Vagina (tissue), 2 donors: ENCODE measurements around the gene TRIO. TPM values are rescaled to one million over a fixed set of nuclear protein-coding genes. Genes with fewer than 3 reads are reported as not detected.

Source experiments
- DNase-seq, 2 donors: peaks; one replicate each; pipeline ENCODE4 v3.0.0-alpha.2; 2017; ENCODE audit errors: extremely low spot score in 2 of 2
- H3K27ac ChIP-seq: fragments of 200-600 bp; sonication (generic); one replicate; pipeline ENCODE4 v1.5.1; 2019
- H3K27me3 ChIP-seq: fragments of 200-600 bp; sonication (generic); one replicate; pipeline ENCODE4 v1.5.1; 2019
- H3K36me3 ChIP-seq, 2 donors: fragments of 200-600 bp; sonication (generic); one replicate each; pipeline ENCODE4 v1.5.1; 2017 to 2019
- H3K4me1 ChIP-seq: fragments of 200-600 bp; sonication (generic); one replicate; pipeline ENCODE4 v1.5.1; 2019
- H3K4me3 ChIP-seq, 2 donors: fragments of 200-600 bp; sonication (generic); 1 replicate in 1 of 2; 2 replicates in 1 of 2; pipeline ENCODE4 v1.5.1; 2016 to 2019
- H3K9me3 ChIP-seq: fragments of 200-600 bp; sonication (generic); one replicate; pipeline ENCODE4 v1.5.1; 2019
- POLR2A ChIP-seq, 2 donors: fragments of 450-650 bp; IDR thresholded peaks; one replicate each; pipeline ENCODE4 v1.6.1; 2017; ENCODE audit warnings: antibody characterized with exemption in 2 of 2, mild to moderate bottlenecking in 2 of 2, moderate library complexity in 2 of 2
- POLR2AphosphoS5 ChIP-seq, 2 donors: sonication (generic); formaldehyde crosslinking; IDR thresholded peaks; one replicate each; pipeline ENCODE4 v1.9.0; 2017; ENCODE audit warnings: antibody characterized with exemption in 2 of 2, mild to moderate bottlenecking in 2 of 2, low read depth in 1 of 2; ENCODE audit not compliant: insufficient read depth in 1 of 2
- intact Hi-C: fragments of 100-400 bp; cut with DNase I; formaldehyde crosslinking; loops from one replicate; pipeline ENCODE4 v1.15.1; 2023
- total RNA-seq: library from RNA; depleted of rRNA; stranded (reverse); fragments of >200 nt; gene quantifications from one replicate; pipeline ENCODE4 v1.2.3, GENCODE V29; 2016
- TF ChIP-seq, protein P1 (sequence below), 3 experiments: fragments of 450-650 bp in 2 of 3; fragments of 200-600 bp in 1 of 3; sonication (generic) in 1 of 3; IDR thresholded peaks; one replicate each; pipeline ENCODE4 v1.5.1; 2017 to 2019; ENCODE audit warnings: antibody characterized with exemption in 3 of 3, mild to moderate bottlenecking in 2 of 3, moderate library complexity in 2 of 3

The TRIO gene
- total RNA-seq, 1 donor from 2014 or later, result 142 TPM

- intact Hi-C loops, result no loop called here
- peaks cover 0 to 8% of the 10 kb centered on the region in 2 donors for H3K36me3 ChIP-seq
- H3K4me3 ChIP-seq, result no peak overlapping the region
- no peak overlapping the region for H3K27ac ChIP-seq
- no peaks in the 10 kb centered on the region for H3K27me3 ChIP-seq
- no peak for DNase-seq
- TF ChIP-seq POLR2AphosphoS5 (IDR thresholded peaks at IDR 0.05; ENCODE audit: insufficient read depth in 1 of 2, low read depth in 1 of 2) (no peak), POLR2A (IDR thresholded peaks at IDR 0.05) (no peak)
- TF ChIP-seq, protein P1, sequence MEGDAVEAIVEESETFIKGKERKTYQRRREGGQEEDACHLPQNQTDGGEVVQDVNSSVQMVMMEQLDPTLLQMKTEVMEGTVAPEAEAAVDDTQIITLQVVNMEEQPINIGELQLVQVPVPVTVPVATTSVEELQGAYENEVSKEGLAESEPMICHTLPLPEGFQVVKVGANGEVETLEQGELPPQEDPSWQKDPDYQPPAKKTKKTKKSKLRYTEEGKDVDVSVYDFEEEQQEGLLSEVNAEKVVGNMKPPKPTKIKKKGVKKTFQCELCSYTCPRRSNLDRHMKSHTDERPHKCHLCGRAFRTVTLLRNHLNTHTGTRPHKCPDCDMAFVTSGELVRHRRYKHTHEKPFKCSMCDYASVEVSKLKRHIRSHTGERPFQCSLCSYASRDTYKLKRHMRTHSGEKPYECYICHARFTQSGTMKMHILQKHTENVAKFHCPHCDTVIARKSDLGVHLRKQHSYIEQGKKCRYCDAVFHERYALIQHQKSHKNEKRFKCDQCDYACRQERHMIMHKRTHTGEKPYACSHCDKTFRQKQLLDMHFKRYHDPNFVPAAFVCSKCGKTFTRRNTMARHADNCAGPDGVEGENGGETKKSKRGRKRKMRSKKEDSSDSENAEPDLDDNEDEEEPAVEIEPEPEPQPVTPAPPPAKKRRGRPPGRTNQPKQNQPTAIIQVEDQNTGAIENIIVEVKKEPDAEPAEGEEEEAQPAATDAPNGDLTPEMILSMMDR (IDR thresholded peaks at IDR 0.05), result no peak
- no peaks in the 10 kb centered on the region for H3K9me3 ChIP-seq
- no peaks in the 10 kb centered on the region for H3K4me1 ChIP-seq
Measured at GRCh38 chr5:14426521-14426920, 283.4 kb downstream of the TRIO start.

DNA sequence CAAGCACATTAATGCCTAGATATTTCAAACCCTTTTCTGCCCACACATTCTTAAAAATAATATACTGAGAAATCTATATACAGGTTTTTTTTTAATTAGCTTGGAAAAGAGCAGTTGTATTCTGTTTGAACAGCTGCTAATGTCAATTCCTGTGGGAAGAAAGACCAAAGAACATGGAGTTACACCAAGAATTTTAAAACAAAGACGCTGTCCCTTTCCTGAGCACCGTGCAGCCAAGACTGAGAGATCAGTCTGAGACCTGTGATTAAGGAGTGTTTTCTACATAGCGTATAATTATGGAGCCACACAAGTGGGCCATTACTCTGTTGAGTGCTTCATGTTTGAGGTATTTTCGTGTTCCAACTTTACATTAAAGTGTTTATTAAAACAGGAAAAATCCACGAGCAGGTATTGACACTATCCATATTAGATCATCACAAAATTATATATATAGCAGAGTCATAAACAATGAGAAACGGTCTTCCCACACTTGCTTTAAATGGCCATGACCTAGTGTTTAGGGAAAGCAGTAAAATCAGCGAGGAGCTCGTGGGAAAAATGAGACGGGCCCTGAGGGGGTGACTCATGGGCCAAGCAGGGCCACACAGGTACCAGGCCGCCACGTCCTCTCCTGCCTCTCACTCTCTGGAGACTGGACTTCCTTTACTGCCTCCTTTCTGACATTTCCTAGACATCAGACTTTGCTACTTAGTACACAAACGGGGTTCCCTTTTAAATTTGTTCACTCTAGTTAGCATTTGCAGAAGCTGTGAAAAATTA lies 285.4 kb downstream of the TRIO start:
- Histone ChIP-seq H3K27me3 (no peaks in the 10 kb centered on the region), H3K4me1 (no peaks in the 10 kb centered on the region), H3K4me3 (no peak overlapping the region), H3K9me3 (no peaks in the 10 kb centered on the region), H3K27ac (no peak overlapping the region), H3K36me3 (peaks cover 0 to 8% of the 10 kb centered on the region in 2 donors)
- intact Hi-C loops, result no loop called here
- TF ChIP-seq, protein P1 (IDR thresholded peaks at IDR 0.05), result no peak
- TF ChIP-seq POLR2AphosphoS5 (IDR thresholded peaks at IDR 0.05; ENCODE audit: insufficient read depth in 1 of 2, low read depth in 1 of 2), result no peak
- TF ChIP-seq POLR2A (IDR thresholded peaks at IDR 0.05), result no peak
- no peak for DNase-seq

DNA sequence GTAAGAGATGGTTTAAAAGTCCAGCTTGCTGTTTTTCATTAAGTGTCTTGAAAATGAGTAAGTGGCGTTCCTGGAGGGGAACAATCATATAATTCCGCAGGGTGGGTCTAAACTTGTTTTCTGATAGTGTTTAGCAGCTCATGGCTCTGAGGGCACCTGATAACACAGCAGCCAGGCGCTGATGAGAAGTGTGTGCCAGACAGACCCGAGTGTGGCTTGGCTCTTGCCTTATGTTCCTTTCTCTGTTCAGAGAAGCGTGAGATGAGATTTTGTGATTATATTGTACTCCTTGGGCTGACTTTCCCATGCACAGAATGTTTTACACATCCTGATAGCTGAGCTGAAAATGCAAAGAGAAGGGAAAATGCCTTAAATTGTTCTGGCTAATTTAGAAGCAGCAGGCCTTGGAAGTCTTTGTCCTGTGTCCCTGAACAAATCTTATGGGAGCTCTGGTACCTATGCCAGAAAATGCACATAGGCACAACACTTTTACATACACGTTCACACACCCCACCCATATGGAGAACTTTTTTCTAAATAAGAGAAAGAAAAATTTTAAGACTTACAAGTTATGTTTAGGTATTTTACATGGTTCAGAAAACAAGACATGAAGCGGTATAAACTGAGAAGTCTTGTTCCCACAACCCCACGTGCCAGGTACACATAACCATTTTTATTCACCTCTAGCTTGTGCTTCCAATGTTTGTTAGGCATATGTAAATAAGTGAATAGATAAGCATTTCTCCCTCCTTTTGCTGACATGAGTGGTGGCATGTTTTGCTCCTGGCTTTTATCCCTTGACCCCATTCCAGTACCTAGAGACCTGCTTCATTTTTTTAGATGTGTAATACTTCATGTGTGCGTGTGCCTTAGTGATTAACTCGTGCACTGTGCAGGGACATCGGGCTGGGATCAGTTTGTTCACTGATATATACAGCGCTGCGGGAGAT lies 286.2 kb downstream of the TRIO start:
- intact Hi-C loops, result no loop called here
- peaks cover 0 to 8% of the 10 kb centered on the region in 2 donors for H3K36me3 ChIP-seq
- TF ChIP-seq POLR2AphosphoS5 (IDR thresholded peaks at IDR 0.05; ENCODE audit: insufficient read depth in 1 of 2, low read depth in 1 of 2) (no peak), POLR2A (IDR thresholded peaks at IDR 0.05) (no peak)
- TF ChIP-seq, protein P1 (IDR thresholded peaks at IDR 0.05), result no peak
- no peak overlapping the region for H3K27ac ChIP-seq
- H3K4me3 ChIP-seq, result no peak overlapping the region
- no peaks in the 10 kb centered on the region for H3K4me1 ChIP-seq
- no peaks in the 10 kb centered on the region for H3K9me3 ChIP-seq
- DNase-seq, result no peak
- no peaks in the 10 kb centered on the region for H3K27me3 ChIP-seq

- H3K36me3 ChIP-seq, result peaks cover 0 to 8% of the 10 kb centered on the region in 2 donors
- TF ChIP-seq, protein P1 (IDR thresholded peaks at IDR 0.05), result no peak
- no peak for TF ChIP-seq POLR2AphosphoS5 (IDR thresholded peaks at IDR 0.05; ENCODE audit: insufficient read depth in 1 of 2, low read depth in 1 of 2)
- no peak for TF ChIP-seq POLR2A (IDR thresholded peaks at IDR 0.05)
- no peak for DNase-seq
- no peaks in the 10 kb centered on the region for H3K27me3 ChIP-seq
- H3K4me3 ChIP-seq, result no peak overlapping the region
- intact Hi-C loops, result no loop called here
- no peak overlapping the region for H3K27ac ChIP-seq
- H3K4me1 ChIP-seq, result no peaks in the 10 kb centered on the region
- no peaks in the 10 kb centered on the region for H3K9me3 ChIP-seq
Measured at GRCh38 chr5:14431534-14431933, 288.4 kb downstream of the TRIO start.
